Stimulated activated CD4-positive, alpha-beta T cell treated with anti-CD3 and anti-CD28 coated beads, Interleukin-1b, Interleukin-23, amount 100 ng/mL, for 48 hours (primary cell): ENCODE measurements around the gene ATMIN.

Experiments
- DNase-seq: peaks from one replicate; pipeline ENCODE4 v3.0.0-alpha.2; 2020

Gene ATMIN

GRCh38 chr16:81006813-81007695 lies 28.6 kb upstream of the ATMIN start, which contains the start of the genes CENPN and CMC2:
Gene CENPN, plus strand, starts transcription at chr16:81007214. Its CDS starts 4,726 bp downstream, at chr16:81011940.
Gene CMC2, minus strand, starts transcription at chr16:81006885. Its CDS starts 9,491 bp downstream, at chr16:80997394.
- peak; percentile 98 for DNase-seq

GRCh38 chr16:81008505-81008789 lies 27.2 kb upstream of the ATMIN start:
- DNase-seq: no peak

- no peak for DNase-seq
Observed at GRCh38 chr16:81012974-81013373, 22.7 kb upstream of the ATMIN start.

GRCh38 chr16:81014672-81015071 lies 21.0 kb upstream of the ATMIN start:
- DNase-seq: no peak

- no peak for DNase-seq
Observed at GRCh38 chr16:81018496-81018895, 17.1 kb upstream of the ATMIN start.

- DNase-seq: no peak
Observed at GRCh38 chr16:81026429-81026828, 9.2 kb upstream of the ATMIN start.

- DNase-seq: peak; percentile 39
Observed at GRCh38 chr16:81029930-81030604, 5.6 kb upstream of the ATMIN start.

- peak; percentile 26 for DNase-seq
Observed at GRCh38 chr16:81035975-81036750, 521 bp downstream of the ATMIN start.

- no peak for DNase-seq
Observed at GRCh38 chr16:81036751-81037350, 1.2 kb downstream of the ATMIN start.

- no peak for DNase-seq
Observed at GRCh38 chr16:81040131-81040530, 4.5 kb downstream of the ATMIN start.

- no peak for DNase-seq
Observed at GRCh38 chr16:81040842-81041241, 5.2 kb downstream of the ATMIN start.

- no peak for DNase-seq
Observed at GRCh38 chr16:81041696-81042095, 6.1 kb downstream of the ATMIN start.

GRCh38 chr16:81042821-81043220 lies 7.2 kb downstream of the ATMIN start:
- DNase-seq: no peak

- no peak for DNase-seq
Observed at GRCh38 chr16:81053761-81054160, 18.1 kb downstream of the ATMIN start.

GRCh38 chr16:81060576-81061306 lies 25.1 kb downstream of the ATMIN start:
- no peak for DNase-seq

- no peak for DNase-seq
Observed at GRCh38 chr16:81061307-81061640, 25.6 kb downstream of the ATMIN start.

- no peak for DNase-seq
Observed at GRCh38 chr16:81061871-81062608, 26.4 kb downstream of the ATMIN start.

- DNase-seq: no peak
Observed at GRCh38 chr16:81066681-81067080, 31.0 kb downstream of the ATMIN start.

- DNase-seq: no peak
Observed at GRCh38 chr16:81067166-81067565, 31.5 kb downstream of the ATMIN start.

GRCh38 chr16:81069063-81069462 lies 33.4 kb downstream of the ATMIN start:
- DNase-seq: no peak

- no peak for DNase-seq
Observed at GRCh38 chr16:81070979-81071378, 35.3 kb downstream of the ATMIN start.

GRCh38 chr16:81071805-81072204 lies 36.2 kb downstream of the ATMIN start:
- no peak for DNase-seq
